G401.6 (cell line): ENCODE data around the gene CIDEA.
"Not testable (repeated sequence)": the region's sequence is repeated elsewhere in the genome, so short reads cannot be mapped to it uniquely, and the experiment has no call there.

ENCODE experiments used
- FAIRE-seq: peaks from 2 replicates; lab custom pipeline; 2012; peaks lifted over from hg19 to GRCh38; lab: Jason Lieb, UNC

CIDEA gene, protein sequence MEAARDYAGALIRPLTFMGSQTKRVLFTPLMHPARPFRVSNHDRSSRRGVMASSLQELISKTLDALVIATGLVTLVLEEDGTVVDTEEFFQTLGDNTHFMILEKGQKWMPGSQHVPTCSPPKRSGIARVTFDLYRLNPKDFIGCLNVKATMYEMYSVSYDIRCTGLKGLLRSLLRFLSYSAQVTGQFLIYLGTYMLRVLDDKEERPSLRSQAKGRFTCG

DNA sequence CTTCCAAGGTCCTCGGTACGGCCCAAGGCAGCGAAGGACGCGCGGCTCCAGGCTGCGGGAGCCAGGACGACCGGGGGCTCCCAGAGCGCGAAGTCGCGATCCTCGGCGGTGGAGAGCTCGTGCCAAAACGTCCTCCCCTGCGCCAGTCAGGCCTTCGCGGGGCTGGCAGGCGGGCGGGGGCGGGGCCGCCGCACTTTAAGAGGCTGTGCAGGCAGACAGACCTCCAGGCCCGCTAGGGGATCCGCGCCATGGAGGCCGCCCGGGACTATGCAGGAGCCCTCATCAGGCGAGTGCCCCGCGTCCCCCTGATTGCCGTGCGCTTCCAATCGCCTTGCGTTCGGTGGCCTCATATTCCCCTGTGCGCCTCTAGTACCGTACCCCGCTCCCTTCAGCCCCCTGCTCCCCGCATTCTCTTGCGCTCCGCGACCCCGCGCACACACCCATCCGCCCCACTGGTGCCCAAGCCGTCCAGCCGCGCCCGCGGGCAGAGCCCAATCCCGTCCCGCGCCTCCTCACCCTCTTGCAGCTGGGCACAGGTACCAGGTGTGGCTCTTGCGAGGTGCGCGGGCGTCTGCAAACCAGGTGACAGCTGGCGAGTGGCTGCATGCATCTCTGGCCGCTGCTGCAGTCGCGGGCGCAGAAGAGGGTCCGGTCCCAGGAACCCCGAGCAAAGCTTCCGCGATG, at the start of gene CIDEA:
CIDEA (plus strand) TSS at position 226 of the 684 bp plus-strand sequence; CDS start at position 249, 23 bp downstream.
- FAIRE-seq = no peak

DNA sequence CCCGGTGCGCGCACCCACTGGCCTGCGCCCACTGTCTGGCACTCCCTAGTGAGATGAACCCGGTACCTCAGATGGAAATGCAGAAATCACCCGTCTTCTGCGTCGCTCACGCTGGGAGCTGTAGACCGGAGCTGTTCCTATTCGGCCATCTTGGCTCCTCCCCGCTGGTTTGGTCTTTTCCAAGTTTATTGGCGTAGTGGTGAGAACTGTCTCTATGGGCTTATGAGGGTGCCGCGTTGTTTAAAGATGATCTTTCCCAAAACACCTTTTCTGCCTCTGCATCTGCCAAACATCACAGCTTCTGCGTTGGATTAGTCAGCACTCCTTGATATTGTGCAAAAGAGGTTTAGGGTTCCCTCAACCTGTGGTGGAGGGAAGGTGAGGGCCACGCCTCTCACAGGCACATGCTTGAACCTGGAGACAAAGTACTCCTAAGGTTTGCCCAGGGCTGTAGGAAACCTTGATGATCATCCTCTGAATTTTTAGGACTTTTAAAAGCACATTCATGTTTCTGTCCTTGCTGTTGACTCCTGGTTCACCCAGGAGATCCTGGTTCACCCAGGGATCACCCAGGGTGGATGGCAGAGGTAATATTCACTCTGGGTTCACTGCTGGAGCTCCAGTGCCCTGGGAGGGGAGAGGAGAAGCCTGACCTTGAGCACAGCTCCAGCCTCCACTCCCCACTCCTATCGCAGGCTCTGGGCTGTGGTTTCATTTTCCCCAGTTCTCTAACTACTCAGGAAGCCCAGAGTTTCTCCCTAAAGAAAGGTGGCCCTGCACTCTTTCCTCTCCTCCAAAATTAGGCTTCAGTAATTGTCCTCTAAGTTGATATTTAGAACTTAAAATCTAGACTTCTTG, 45.6 kb upstream of the CIDEA start:
- FAIRE-seq = not testable (repeated sequence)

DNA sequence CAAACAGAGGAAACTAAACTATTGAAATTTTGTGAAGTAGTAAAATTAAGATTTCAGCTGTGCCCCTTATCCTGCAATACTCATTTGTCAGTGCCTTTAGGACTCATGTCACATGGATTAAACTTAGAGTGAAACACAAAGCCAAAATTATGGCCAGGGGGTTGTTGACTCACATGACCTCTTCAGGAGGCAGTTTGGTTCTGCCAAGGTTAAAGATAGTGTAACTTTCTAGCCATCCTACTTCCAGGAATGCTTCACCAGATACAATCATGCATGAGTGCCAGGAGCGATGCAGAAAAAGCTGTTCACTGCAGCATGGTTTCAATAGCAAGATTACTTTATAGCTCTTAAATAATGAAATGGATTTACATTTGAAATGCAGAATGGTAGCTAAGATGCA, 41.9 kb upstream of the CIDEA start:
- not testable (repeated sequence) for FAIRE-seq

- FAIRE-seq = not testable (repeated sequence)
Observed at GRCh38 chr18:12214296-12215005, 39.7 kb upstream of the CIDEA start.

GRCh38 chr18:12216471-12216870, 37.7 kb upstream of the CIDEA start:
- not testable (repeated sequence) for FAIRE-seq

DNA sequence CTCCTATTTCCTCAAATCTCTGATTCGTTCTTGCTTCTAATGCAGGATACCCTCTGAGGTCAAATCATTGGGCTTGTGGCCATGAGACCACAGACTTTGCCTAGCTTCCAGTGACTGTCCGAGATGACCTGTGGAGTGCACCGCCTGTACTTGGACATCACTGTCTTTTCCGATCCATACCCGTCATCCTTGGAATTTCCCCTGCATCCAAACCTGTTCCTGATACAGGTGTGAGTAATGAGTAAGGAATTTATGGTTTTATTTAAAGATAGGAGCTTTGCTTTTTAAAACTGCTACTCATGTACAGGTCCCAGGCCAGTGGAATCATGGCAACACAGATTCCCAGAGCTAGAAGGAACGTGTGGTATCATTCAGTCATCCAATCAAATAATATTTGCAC, 35.6 kb upstream of the CIDEA start:
- not testable (repeated sequence) for FAIRE-seq

DNA sequence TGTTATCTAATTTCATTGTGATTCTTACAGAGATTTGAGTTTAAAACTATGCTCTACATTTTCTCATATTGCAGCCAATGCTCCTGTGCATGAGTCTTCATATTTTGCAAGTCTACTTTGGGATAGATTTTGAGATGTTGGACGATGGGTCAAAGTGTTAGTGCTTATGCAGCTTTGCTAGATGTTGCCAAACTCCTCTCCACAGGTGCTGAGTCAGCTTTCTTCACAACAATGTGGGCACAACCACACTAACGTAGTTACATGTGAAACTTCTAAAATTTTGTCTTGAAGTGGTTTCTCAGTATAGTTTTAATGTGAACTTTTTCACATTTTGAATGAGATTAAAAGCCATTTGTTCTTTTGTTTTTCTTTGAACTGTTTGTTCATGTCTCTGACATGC, 32.1 kb upstream of the CIDEA start:
- not testable (repeated sequence) for FAIRE-seq

GRCh38 chr18:12223326-12223725, 30.8 kb upstream of the CIDEA start:
- not testable (repeated sequence) for FAIRE-seq

DNA sequence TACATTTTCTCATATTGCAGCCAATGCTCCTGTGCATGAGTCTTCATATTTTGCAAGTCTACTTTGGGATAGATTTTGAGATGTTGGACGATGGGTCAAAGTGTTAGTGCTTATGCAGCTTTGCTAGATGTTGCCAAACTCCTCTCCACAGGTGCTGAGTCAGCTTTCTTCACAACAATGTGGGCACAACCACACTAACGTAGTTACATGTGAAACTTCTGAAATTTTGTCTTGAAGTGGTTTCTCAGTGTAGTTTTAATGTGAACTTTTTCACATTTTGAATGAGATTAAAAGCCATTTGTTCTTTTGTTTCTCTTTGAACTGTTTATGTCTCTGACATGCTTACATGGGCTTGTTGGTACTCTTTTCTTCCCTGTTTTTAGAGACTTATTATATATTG, 27.4 kb upstream of the CIDEA start:
- FAIRE-seq = not testable (repeated sequence)

GRCh38 chr18:12227399-12228186, 26.6 kb upstream of the CIDEA start:
- not testable (repeated sequence) for FAIRE-seq

DNA sequence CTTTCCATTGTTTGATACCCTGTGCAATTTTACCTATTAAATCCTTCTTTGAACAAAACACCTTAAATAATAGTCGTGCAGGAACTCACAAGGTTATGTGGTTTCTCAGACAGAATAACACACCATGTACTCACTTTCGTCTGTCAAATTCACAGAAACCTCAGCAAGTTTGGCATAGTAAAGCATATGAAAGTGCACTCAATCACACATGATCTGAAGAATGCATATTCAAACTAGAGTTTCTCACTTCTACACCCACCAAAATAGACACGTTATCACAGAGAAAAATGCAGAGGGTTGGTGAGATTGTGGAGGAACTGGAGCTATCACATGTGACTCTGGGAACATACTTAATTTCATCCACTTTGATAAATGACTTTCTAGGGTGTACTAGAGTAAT, 25.9 kb upstream of the CIDEA start:
- FAIRE-seq = not testable (repeated sequence)

- FAIRE-seq = not testable (repeated sequence)
Observed at GRCh38 chr18:12230561-12230960, 23.6 kb upstream of the CIDEA start.

DNA sequence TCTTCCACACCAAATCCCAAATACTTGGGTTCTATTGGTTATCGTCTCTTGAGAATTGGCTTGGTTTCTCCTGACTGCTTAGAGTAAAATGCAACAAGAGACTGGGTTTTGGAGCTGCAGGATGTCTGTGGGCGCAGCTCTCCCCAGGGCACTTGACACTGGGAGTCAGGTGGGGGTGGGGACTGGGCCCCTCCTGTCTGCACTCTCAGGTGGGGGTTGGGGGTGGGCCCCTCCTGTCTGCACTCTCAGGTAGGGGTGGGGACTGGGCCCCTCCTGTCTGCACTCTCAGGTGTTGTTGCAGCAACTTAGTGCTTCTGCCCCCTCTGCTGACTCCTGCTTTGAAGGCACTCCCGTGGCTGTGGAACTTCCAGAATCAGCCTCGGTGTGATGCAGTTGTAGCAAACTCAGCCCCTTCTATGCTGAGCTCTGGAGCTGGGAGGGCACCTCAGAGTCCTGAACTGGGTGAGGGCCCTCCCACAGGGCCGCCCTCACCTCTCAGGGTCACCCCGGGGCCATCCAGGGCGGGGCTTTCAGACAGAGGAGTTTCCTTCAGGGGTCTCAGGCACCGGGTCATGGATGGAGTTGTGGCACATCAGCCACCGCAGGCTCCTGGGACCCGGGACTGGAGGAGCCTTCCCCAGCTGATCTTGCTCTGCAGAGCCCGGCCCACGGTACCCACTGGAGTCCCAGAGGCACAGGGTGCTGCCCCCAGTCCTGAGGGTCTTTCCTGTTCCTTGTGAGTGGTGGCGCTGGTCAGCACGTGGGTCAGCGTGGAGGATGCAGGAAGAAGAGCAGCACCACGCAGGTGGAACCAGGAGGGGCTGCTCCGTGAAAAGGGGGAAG, 22.9 kb upstream of the CIDEA start:
- FAIRE-seq = no peak

- FAIRE-seq = no peak
Observed at GRCh38 chr18:12231986-12232385, 22.2 kb upstream of the CIDEA start.

GRCh38 chr18:12233378-12233777, 20.8 kb upstream of the CIDEA start:
- no peak for FAIRE-seq

- FAIRE-seq = no peak
Observed at GRCh38 chr18:12234451-12235190, 19.5 kb upstream of the CIDEA start.

DNA sequence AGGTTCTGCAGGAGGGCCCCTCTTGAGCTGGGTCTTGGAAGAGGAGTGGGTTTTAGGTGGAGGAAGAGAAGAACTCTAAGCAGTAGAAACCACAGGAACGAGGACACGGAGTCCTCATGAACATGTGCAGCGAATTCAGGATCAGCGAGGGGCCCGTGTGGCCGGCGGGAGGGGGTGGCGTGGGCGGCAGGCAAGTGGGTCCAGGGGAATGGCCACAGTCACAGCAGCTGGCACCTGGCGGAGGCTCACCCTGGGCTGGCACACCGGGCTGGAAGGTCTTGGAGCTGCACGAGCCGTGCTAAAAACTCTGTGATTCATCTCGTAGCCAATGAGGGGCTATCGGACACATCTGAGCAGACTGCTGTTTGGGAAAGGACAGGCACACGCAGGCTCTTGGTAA, 18.0 kb upstream of the CIDEA start:
- FAIRE-seq = no peak

GRCh38 chr18:12236934-12237832, 17.0 kb upstream of the CIDEA start:
- FAIRE-seq = no peak

- FAIRE-seq = no peak
Observed at GRCh38 chr18:12238826-12239225, 15.3 kb upstream of the CIDEA start.
